ENCODE results near the gene CDK2AP2.

Gene CDK2AP2

DNA sequence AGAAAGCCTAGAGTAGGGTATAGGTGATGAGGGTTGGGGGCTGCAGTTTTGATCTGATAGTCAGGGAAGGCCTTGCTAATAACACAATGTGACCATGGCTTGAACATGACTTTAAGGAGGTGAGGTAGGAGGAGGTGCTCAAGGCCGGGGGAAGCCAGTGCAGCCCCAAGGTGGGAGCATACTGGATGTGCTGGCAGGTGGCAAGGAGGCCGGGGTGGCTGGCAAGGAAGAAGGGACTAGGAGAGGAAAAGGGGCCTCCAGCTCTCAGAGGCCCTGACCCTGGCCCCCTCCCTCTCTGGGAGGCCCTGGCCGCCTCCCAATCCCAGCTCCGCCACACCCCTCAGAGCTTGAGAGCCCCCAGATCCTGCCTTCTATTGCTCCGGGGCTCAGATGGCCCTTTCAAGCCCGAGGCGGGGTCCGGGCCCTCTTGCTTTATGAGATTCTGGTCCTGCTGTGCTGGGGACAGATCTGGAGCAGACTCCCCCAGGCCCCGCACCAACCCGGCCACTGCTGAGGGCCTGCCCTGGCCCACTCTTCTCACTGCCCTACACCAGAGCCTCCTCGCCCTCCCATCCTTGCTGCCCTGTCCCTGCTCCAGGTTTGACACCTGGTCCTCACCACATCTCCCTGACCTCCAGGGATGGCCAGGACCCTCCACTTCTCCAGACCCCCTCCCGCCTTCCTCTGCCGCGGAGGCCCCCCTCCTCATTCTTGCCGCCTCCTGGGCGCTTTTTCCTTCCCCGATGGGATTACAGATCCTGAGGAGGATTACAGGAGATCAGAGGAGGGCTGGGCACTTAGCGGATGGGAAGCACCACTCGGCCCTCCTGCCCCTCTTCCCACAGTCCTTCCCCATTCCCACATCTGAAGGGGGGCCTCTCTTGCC lies 4.6 kb downstream of the CDK2AP2 start:
- no peak for DNase-seq (ENCODE audit: low read depth, low spot score)

DNA sequence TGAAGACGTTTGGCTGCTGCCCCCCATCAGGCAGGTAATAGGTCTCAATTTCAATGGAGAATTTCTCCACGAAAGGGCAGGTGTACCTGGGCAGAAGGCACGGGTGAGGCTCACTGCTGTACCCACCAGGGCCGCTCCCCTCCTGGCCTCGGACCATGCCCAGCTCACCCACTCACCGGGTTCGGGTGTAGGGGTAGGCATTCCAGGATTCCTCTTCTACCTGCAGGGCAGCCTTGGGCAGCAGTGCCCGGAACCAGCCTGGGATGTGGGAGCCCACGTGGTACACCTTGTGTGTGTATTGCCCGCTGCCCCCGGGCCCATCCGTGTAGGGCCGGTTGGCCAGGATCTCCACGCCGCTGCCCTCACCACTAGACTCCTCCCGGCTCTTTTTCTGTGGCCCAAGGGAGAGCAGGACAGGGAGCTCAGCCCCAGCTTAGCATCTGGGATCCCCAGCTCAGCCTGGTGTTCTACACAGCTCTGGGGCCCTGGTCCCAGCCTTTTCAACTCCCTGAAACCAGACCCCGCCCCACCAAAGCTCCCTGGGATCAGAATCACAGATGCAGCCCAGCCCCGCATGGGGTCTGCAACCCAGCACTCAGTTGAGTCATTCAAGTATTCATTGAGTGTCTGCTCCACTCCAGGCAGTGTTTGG lies 5.5 kb downstream of the CDK2AP2 start:
- no peak for DNase-seq (ENCODE audit: low read depth, low spot score)

DNA sequence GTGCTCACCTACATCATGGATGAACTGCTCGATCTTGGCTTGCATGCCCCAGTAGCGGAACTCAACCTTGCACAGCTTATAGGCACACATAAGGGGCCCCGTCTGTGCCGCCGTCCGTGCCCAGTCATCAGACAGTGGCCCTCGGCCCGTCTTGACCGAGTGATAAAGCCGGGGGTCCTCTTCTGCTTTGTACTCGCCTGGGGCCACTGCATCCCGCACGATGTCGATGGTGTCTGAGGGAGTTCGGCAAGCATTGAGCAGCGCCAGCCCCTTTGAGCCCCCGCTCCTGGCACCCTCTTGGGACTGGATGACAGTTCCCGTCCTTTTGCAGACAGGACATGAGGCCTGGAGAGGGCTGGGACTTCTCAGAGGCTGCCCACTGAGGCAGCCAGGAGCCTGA lies 6.1 kb downstream of the CDK2AP2 start:
- no peak for DNase-seq (ENCODE audit: low read depth, low spot score)

DNA sequence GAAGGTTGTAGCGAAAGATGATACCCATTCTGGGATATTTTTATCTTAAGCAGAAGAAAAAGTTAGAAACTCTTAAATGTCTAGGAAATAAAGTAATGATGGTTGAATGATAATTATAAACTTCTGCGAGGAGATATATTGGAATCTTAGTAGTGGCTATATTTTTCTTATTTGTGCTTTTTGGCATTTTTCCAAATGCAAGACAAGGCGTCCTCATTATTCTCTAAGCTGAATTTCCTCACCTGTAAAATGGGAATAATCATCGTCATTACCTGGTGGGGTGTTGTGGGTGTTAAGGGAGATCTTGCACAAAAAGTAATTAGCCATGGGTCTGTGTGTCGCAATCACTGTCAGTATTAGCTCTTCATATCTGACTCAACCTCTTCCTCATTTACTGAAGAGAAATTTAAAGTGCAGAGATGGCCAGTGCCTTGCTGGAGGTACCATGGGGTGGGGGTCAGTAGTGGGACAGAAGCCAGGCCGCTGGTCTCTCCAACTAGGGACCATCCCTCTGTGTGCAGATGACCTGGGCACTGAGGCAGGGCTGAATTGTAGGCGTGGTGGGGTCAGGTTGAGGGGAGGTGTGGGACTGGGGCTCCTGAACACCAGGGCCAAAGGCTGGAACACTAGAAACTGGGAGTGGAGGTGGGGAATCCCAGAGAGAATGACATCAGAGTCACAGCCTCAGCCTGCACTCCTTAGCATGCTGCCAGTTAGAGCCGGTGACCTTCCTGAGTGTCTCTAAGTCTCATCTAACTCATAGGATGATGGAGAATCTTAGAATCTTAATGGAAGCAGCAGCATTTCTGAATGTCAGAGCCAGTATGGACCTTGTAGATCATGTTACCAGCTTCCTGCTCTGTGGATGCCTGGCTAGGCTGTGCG lies 6.9 kb downstream of the CDK2AP2 start:
- no peak for DNase-seq (ENCODE audit: low read depth, low spot score)

DNA sequence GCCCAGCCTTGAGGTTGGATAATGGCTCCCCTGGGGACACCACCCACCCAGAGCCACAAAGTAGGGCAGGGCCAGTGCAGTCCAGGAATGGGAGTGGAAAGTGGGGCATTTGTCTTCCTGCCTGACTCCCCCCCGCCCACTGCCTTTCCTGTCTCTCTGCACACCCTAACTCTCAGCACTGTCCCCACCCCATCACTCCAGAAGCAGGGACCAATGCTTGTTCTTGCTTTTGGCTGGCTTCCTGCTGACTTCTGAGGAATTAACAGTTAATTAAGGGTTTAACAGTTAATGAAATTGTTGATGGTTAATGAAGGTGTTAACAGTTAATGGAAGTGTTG lies 7.5 kb downstream of the CDK2AP2 start:
- no peak for DNase-seq (ENCODE audit: low read depth, low spot score)

DNA sequence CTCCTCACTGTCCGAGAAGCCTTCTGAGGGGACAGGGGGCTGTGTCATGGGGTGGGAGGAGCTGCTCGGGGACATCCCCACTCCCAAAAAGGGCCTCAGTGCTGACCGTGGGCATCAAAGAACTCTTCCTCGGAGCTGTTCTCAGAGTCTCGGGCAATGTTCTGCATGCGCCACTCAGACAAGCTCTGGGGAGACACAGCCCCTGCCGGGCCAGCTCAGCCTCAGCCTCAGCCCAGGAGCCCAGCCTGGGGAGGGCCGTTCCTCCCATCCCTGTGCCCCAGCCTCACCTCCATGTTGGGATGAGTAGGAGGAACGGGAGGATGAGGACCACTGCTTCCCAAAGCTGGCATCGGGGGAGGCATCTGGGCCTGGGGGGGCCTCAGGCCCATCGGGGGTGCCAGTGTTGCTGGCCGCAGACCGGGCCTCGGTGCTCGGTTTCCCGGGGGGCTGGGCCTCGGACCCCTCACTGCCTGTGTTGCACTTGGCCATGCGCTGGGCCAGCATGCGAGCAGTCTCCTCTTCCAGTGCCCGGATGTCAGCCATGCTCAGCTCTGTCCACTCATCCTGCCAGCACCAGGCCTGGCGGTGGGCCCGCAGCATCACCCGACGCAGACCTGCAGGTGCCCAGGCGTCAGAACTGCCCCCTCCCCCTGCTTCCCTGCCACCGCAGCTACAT lies 8.0 kb downstream of the CDK2AP2 start:
- DNase-seq (ENCODE audit: low read depth, low spot score): no peak

DNA sequence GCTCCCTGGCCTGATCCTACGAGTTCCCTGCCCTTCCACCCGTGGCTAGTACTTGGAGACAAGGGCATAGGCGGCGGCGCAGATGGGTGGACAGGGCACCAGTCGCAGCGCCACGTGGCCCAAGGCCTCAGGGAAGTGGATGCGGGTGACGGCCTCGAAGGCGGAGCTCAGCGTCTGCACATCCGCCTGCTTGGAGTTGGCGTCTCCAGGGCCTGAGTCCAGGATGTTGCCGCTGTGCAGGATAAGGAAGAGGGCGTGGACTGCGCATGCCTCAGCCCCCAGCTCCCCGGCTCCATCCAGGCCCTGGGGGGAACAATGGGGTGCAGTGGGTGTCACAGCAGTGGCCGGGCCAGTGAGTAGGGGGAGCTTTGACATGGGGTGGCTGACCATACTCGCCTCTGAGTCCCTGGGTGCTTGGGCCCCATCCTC lies 9.4 kb downstream of the CDK2AP2 start:
- no peak for DNase-seq (ENCODE audit: low read depth, low spot score)

DNA sequence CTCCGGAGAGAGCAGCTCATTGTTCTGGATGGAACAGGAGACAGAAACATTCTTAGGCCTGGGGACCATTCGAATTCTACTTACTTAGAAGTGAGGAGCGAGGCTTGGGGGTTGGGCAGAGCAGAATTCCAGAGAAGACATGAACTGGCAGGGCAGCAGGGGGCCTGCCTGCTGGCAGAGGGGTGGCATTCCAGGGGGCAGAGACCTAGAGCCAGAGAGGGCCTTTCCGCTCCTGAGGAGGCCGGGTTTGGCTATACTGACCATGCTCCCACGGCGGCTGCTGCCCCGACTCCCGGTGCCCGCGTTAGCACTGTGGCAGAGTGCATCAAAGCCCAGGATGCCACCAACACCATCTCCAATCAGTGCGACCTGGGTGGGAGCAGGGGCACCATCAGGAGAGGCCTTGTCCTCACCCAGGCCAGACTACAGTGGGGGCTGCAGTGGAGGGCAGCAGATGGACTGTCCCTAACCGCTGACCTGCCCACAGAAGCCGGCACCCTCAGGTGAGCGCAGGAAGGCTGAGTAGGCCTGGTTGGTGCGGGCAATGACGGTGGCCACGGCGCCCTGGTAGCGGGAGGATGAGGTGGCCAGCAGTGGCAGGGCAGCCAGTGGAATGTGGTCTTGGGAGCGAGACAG lies 10.2 kb downstream of the CDK2AP2 start:
- no peak for DNase-seq (ENCODE audit: low read depth, low spot score)

DNA sequence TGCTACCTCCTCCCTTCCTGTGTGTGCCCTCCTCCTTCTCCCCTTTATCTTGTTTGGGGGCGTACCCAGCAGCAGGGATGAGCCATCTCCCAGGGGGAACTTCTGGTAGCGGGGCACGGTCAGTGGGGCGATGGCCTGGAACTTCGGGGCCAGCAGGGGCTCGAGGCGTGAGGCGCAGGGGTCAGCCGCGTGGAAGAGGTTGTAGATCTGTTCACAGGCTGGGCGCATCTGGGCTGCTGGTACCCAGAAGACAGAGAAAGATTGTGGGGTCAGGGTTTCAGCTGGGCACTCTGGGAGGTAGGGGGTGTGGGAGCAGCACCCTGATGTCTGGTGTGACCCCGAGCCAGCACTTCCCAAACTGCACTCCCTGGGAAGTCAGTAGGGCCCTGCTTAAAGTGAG lies 11.8 kb downstream of the CDK2AP2 start:
- no peak for DNase-seq (ENCODE audit: low read depth, low spot score)

DNA sequence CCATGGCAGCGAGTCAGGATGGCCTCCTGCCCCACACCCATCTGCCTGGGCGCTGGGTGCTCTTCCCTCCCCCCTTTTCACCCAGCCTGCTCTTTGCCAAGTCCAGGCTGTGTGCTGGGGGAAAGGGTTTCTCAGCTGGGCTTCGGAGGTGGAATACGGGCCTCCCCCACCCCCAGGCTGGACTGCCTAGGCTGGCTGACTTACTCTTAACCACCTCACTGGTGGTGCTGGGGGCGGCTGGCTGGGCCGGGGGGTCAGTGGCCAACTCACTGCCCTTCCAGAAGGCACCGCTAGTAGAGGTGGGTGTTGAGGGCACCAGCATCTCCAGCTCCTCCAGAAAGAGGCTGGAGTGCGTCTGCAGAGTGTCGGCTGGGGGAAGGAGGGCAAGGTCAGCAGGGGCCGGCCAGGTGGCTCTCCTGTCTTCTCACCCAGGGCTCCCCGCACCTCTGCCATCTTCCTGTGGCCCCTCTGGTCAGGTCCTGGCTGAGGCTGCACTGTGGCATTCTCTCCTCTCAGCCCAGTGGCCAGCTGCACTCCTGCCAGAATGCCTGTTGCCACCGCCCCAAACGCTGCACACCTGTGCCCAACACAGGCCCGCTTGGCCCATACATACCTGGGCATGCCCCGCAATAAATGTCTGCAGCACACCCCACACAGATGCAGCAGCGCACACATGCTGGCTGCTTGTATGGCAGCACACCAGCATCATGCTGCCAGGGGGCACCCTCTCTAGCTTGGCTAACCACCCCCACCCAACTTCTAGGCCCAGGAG lies 12.5 kb downstream of the CDK2AP2 start:
- DNase-seq (ENCODE audit: low read depth, low spot score): no peak

DNA sequence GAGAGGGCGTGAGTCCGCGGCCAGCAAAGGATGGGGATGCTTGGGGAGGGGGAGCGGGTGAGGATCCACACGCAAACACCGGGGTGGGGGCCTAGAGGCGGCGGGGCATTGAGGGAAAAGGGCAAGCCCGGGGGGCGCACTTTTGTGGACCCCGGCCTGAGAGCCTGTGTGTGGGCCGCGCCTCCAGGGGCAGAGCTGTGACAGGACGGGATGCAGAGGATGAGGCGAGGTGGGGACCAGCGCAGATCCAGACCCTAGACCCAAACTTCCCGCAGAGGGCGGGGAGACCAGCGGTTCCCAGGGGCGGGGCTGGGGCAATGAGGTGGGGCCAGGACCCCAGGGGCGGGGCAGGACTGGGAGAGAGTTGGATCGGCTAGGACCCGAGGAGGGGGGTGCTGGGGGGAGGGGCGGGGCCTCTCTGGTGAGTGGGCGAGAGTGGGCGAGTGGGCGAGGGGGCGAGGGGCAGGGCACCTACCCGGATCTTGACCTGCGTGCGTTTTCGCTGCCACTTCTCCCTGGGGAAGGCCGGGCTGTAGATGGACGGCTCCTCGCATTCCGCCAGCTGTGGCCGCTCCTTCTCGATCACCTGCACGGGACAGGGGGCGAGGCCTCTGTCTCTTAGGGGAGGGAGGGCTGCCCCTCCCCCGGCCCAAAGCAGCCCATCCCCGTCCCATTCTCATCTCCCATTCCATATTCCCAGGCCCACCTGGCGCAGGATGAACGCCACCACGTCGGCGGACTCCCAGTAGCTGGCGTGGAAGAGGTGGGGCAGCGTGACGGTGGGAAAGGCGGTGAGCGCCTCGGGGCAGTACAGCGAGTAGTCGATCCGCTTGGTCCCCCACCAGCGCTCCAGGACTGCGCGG lies 13.4 kb downstream of the CDK2AP2 start:
- DNase-seq (ENCODE audit: low read depth, low spot score): no peak

DNA sequence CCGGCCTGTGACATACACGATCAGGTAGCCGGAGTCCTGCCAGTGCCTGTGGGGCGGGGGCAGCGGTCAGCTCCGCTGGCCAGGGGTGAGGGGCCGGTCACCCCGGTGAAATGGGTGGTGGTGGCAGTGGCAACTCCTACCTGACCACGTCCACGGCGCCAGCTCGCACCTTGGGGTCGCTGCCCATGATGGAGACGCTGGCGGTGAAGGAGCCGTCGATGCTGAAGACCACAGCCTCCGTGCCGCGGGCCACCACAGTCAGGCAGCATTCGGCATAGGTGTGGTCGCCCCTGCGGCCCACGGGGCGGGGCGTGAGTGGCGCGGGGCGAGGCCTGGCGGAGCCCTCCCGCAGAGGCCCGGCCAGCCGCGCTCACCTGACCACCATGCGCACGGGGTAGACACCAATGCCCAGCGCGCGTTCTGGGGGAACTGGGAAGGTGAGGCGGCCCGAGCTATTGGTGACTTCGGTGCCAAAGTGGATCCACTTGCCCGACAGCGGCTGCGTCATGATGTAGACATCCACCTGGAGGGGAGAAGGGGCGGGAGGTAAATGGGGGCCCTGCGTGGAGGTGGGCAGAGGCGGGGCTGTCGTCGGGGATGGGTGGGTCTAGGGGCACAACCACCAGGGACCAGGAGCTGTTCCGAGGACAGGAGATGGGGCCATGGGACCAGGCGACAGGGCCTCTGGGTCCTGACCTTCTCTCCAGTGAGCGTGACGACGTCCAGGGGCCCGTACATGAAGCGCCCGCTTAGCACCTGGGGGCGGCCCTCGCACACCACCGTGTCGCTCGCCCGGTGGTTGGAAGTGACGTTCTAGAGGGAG lies 14.2 kb downstream of the CDK2AP2 start:
- DNase-seq (ENCODE audit: low read depth, low spot score): no peak

DNA sequence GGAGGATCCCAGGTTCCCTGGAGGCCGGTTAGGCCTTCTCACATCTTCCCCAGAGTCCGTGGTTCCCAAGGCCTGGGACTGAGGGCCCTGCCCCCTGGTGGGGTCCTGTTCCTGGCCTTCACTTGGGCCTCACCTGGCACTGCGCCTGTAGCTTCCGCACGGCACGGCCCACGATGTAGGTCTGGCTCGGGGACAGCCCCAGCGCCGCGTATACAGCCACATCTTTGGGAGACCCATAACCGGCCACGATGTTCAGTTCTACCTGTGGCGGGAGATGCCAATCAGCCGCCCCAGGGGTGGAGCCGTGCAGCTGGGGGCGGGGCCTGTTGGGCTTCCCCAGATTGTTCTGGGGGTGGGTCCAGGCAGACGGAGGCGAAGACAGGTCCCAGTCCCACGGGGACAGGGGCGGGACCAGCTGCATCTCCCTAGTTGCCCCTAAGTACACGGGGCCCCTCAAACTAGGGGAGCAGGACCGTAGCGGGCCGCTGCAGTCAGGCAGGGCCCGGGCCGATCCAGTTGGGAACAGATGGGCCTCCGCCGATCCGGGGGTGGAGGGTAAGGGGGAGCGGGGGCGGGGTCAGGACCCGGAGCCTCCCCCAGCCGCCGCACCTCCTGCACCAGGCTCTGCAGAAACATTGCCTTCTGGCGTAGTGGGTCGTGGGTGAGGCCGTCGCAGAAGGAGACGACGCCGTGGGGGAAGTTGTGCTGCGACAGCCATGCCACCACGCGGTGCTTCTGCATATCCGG lies 15.0 kb downstream of the CDK2AP2 start:
- DNase-seq (ENCODE audit: low read depth, low spot score): no peak

DNA sequence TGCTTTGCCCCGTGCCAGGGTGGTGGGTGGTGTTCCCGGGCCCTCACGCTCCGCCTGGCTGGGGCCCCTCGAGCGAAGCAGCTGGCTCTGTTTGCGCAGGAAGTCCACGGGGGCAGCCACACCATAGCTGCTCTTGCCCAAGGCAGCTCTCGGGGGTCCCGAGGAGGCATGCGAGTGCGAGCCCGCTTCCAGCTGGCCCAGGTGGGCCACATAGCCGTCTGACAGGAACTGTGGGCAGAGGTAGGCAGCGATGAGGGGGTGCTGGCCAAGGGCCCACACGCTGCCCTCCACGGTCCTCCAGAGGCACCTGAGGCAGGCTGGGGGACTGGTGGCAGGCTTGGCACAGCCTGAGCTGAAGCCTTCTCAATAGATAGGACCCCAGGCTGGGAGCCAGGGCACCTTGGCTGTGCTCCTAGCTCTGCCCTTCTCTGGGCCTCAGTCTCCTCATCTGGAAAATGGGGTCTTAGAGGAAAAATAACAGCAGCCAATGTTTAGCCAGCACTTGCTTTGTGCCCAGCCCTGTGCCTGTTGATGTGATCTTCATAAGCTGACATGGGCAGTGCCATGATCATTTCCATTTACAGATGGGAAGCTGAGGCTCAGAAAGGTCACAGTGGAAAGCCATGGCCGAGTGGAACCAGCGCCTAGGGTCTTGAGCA lies 15.8 kb downstream of the CDK2AP2 start:
- DNase-seq (ENCODE audit: low read depth, low spot score): no peak

DNA sequence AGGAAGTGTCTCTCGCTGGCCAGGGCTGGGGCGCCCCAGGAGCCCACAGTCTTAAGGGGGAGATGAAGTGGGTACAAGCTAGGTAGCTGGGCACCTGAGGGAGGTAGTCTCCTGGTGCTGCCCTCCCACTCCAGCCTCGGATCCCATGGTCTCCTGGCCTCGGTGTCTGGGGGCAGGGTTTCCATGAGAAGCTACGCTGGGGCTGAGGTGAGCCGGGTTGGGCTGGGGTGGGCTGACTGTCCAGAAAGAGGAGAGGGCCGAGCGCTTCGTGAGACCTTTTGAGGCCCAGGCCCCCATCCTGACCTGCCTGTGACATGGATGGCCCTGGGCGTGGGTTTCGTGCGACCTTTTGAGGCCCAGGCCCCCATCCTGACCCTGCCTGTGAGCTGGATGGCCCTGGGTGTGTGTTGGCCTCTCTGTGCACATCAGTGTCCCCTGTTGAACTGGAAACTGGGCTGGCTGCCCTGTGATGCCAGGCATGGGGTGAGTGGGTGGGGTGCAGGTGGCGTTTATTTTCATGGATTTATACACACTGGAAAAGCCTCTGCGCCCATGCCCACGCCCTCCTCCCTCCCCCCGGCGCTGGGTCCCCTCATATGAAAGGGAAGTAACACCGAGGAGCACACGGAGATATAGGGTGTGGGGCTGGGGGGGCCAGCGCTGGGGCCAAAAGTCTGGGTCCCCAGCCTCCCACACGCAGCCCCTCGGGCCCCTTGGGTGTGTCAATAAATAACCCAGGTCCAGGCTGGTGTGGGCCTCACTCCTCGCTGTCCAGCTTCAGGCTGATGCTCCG lies 16.5 kb downstream of the CDK2AP2 start:
- no peak for DNase-seq (ENCODE audit: low read depth, low spot score)

DNA sequence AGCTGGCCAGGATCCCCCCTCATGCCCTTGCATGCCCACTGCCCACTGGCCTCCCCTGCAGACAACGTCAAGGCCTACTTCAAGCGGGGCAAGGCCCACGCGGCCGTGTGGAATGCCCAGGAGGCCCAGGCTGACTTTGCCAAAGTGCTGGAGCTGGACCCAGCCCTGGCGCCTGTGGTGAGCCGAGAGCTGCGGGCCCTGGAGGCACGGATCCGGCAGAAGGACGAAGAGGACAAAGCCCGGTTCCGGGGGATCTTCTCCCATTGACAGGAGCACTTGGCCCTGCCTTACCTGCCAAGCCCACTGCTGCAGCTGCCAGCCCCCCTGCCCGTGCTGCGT lies 17.3 kb downstream of the CDK2AP2 start:
- DNase-seq (ENCODE audit: low read depth, low spot score): no peak
